Keratinocyte (primary cell): ENCODE data around the gene DYNC1LI2.

Experiments used
- CTCF ChIP-seq, 3 experiments: IDR thresholded peaks in 1 of 3; conservative IDR thresholded peaks in 1 of 3; optimal IDR thresholded peaks in 1 of 3; 2 replicates in 2 of 3; 3 replicates in 1 of 3; pipeline versions ENCODE3 to v1.5.1; 2011; ENCODE audit warnings: low read length in 3 of 3, mild to moderate bottlenecking in 3 of 3, moderate library complexity in 2 of 3, control low read depth in 1 of 3, inconsistent platforms in 1 of 3; ENCODE audit not compliant: insufficient read depth in 2 of 3; ENCODE audit errors: extremely low read depth in 1 of 3
- EZH2 ChIP-seq: IDR thresholded peaks from one replicate; pipeline ENCODE4 v1.6.1; 2012; ENCODE audit warnings: inconsistent platforms, mild to moderate bottlenecking, low read length, moderate library complexity

GRCh38 chr16:66758086-66758485, 6.7 kb upstream of the DYNC1LI2 start:
- TF ChIP-seq CTCF (optimal IDR thresholded peaks at IDR 0.05 in 1 of 3, IDR thresholded peaks at IDR 0.05 in 1 of 3, conservative IDR thresholded peaks at IDR 0.05 in 1 of 3; ENCODE audit: extremely low read depth in 1 of 3, insufficient read depth in 2 of 3, low read length in 3 of 3) (no peak), EZH2 (no peak)
